HCT116 (cell line): Measurements from ENCODE around the gene EN2. TPM values are rescaled to one million over a fixed set of nuclear protein-coding genes. Genes with fewer than 3 reads are reported as not detected.

Source experiments
- ATAC-seq: fragments of 200-7000 bp; cut with Tn5 transposase; 2 replicates; pipeline ENCODE4 v1.9.1; 2020; ENCODE audit warnings: mild to moderate bottlenecking, moderate library complexity
- BruUV-seq: library from RNA; stranded (reverse); fragments of 400-500 nt; replicated peaks from 2 replicates; lab custom pipeline; 2021; lab: Mats Ljungman, UMichigan
- CTCF ChIA-PET: fragments of 300-600 bp; sonication (Branson Sonifier 250); formaldehyde crosslinking; loops from one replicate; lab custom pipeline; 2021; ENCODE audit warnings: antibody characterized with exemption; lab: Charles Lee
- POLR2A ChIA-PET: fragments of 300-600, 350-600 bp; sonication (Branson Sonifier 250); formaldehyde crosslinking; loops from one replicate; lab custom pipeline; 2021; ENCODE audit warnings: antibody characterized with exemption; lab: Charles Lee
- RAD21 ChIA-PET, 2 experiments: fragments of 300-600 bp; sonication (Branson Sonifier 250); formaldehyde crosslinking; loops; one replicate each; lab custom pipeline; 2023; ENCODE audit warnings: low total read pairs in 2 of 2; ENCODE audit not compliant: uncharacterized antibody in 2 of 2, unreplicated experiment in 2 of 2, low non-redundant PET in 1 of 2; lab: Charles Lee
- DNase-seq: peaks from one replicate; pipeline ENCODE4 v3.0.0-alpha.2; 2010; ENCODE audit warnings: low read depth, low spot score
- H2AFZ ChIP-seq: fragments of 200-600 bp; shearing (Covaris generic), sonication (generic); 2 replicates; pipeline ENCODE4 v1.6.1; 2017; ENCODE audit warnings: low read depth, mixed run types, mixed read lengths, antibody characterized with exemption, low read length; ENCODE audit not compliant: poor library complexity, severe bottlenecking
- H3K27ac ChIP-seq: 2 replicates; pipeline ENCODE4 v1.5.1; 2012; ENCODE audit warnings: low read depth, low read length
- H3K27me3 ChIP-seq: fragments of 200-600 bp; sonication (generic); 2 replicates; pipeline ENCODE4 v1.6.1; 2016; ENCODE audit warnings: mixed run types, low read length, mixed read lengths; ENCODE audit not compliant: insufficient read depth
- H3K36me3 ChIP-seq, 2 experiments: fragments of 200-500 bp in 1 of 2; fragments of 200-600 bp in 1 of 2; sonication (Bioruptor generic) in 1 of 2; sonication (generic) in 1 of 2; 2 replicates each; pipeline versions ENCODE4 v1.5.1 to v1.6.1; 2014 to 2016; ENCODE audit warnings: low read length in 2 of 2, inconsistent platforms in 1 of 2, mixed read lengths in 1 of 2, mixed run types in 1 of 2; ENCODE audit not compliant: insufficient read depth in 2 of 2, control insufficient read depth in 1 of 2
- H3K4me1 ChIP-seq, 2 experiments: fragments of 200-600 bp in 1 of 2; sonication (generic) in 1 of 2; 2 replicates each; pipeline versions ENCODE4 v1.5.1 to v1.6.1; 2012 to 2017; ENCODE audit warnings: low read length in 2 of 2, inconsistent platforms in 1 of 2, mild to moderate bottlenecking in 1 of 2, mixed read lengths in 1 of 2, mixed run types in 1 of 2, moderate library complexity in 1 of 2; ENCODE audit not compliant: insufficient read depth in 2 of 2, control insufficient read depth in 1 of 2
- H3K4me2 ChIP-seq: fragments of 200-600 bp; sonication (generic); 2 replicates; pipeline ENCODE4 v1.6.1; 2017; ENCODE audit warnings: mixed run types, low read length, mixed read lengths
- H3K4me3 ChIP-seq, 2 experiments: fragments of 200-600 bp in 1 of 2; sonication (generic) in 1 of 2; replicated peaks in 1 of 2; 2 replicates each; pipeline ENCODE4 v1.5.1; 2011 to 2016; ENCODE audit warnings: low read length in 2 of 2, control low read depth in 1 of 2, low read depth in 1 of 2, mild to moderate bottlenecking in 1 of 2, mixed read lengths in 1 of 2, mixed run types in 1 of 2
- H3K79me2 ChIP-seq: fragments of 200-600 bp; sonication (generic); 2 replicates; pipeline ENCODE4 v1.6.1; 2017; ENCODE audit warnings: mild to moderate bottlenecking, mixed run types, low read length, moderate library complexity, mixed read lengths; ENCODE audit not compliant: insufficient read depth
- H3K9ac ChIP-seq: fragments of 200-600 bp; sonication (generic); 2 replicates; pipeline ENCODE4 v1.6.1; 2016; ENCODE audit warnings: low read length, mixed read lengths
- H3K9me2 ChIP-seq: fragments of 200-600 bp; sonication (generic), shearing (Covaris generic); 2 replicates; pipeline ENCODE4 v1.6.1; 2017; ENCODE audit warnings: mixed run types, mild to moderate bottlenecking, moderate library complexity; ENCODE audit not compliant: insufficient read depth
- H3K9me3 ChIP-seq, 2 experiments: fragments of 200-500 bp in 1 of 2; fragments of 200-600 bp in 1 of 2; sonication (Bioruptor generic) in 1 of 2; sonication (generic) in 1 of 2; 2 replicates each; pipeline ENCODE4 v1.6.1; 2014 to 2017; ENCODE audit warnings: low read length in 2 of 2, mixed read lengths in 2 of 2, inconsistent platforms in 1 of 2, low read depth in 1 of 2, mild to moderate bottlenecking in 1 of 2, mixed run types in 1 of 2, moderate library complexity in 1 of 2; ENCODE audit not compliant: control insufficient read depth in 1 of 2, insufficient read depth in 1 of 2
- H4K20me1 ChIP-seq: fragments of 200-600 bp; sonication (generic), shearing (Covaris generic); 2 replicates; pipeline ENCODE4 v1.6.1; 2017; ENCODE audit warnings: mixed run types, mild to moderate bottlenecking, moderate library complexity; ENCODE audit not compliant: insufficient read depth
- ATF3 ChIP-seq: IDR thresholded peaks from 2 replicates; pipeline ENCODE4 v1.6.1; 2012
- CBX3 ChIP-seq: IDR thresholded peaks from 2 replicates; pipeline ENCODE4 v1.6.1; 2012; ENCODE audit warnings: low read depth
- CEBPB ChIP-seq: IDR thresholded peaks from 2 replicates; pipeline ENCODE4 v1.6.1; 2012; ENCODE audit warnings: low read depth
- FOSL1 ChIP-seq: IDR thresholded peaks from 2 replicates; pipeline ENCODE4 v1.6.1; 2012; ENCODE audit warnings: low read depth
- JUND ChIP-seq: IDR thresholded peaks from 2 replicates; pipeline ENCODE4 v1.6.1; 2012
- REST ChIP-seq: IDR thresholded peaks from 2 replicates; pipeline ENCODE4 v1.6.1; 2012; ENCODE audit warnings: low read depth
- SIN3A ChIP-seq: IDR thresholded peaks from 2 replicates; pipeline ENCODE4 v1.6.1; 2012; ENCODE audit warnings: low read depth
- YY1 ChIP-seq: IDR thresholded peaks from 2 replicates; pipeline ENCODE4 v1.6.1; 2011; ENCODE audit warnings: low read length, low read depth, moderate library complexity, mild to moderate bottlenecking; ENCODE audit not compliant: insufficient replicate concordance; ENCODE audit errors: extremely low read depth
- ZFX ChIP-seq: fragments of 450-650 bp; IDR thresholded peaks from 2 replicates; pipeline ENCODE4 v1.6.1; 2017
- ZNF274 ChIP-seq: fragments of 200-500 bp; sonication (Bioruptor generic); IDR thresholded peaks from 2 replicates; pipeline ENCODE4 v1.6.1; 2014; ENCODE audit warnings: mild to moderate bottlenecking, low read depth, low read length, inconsistent platforms
- intact Hi-C: fragments of 100-400 bp; cut with micrococcal nuclease; formaldehyde crosslinking; loops from 2 replicates; pipeline ENCODE4 v1.10.0; 2022
- total RNA-seq: library from RNA; stranded (reverse); gene quantifications from one replicate; pipeline ENCODE4 v1.2.1, GENCODE V29; 2021; ENCODE audit not compliant: unreplicated experiment

EN2 gene
- total RNA-seq, 1 experiment from 2014 or later, result 0.32 TPM

- H4K20me1 ChIP-seq, result no peaks in the 10 kb centered on the region
- ChIA-PET CTCF (no interaction called here), RAD21 (no interaction called here), POLR2A (no interaction called here)
- intact Hi-C loops, result loop anchor here (10.0 kb wide), 1 partner anchor 125 kb away; no protein-coding TSS in a partner anchor
- H3K4me1 ChIP-seq, result peaks cover 0 to 5% of the 10 kb centered on the region in 2 experiments; a peak in 1 of 4 replicates
- BruUV-seq, result no TSS peak
- no peaks in the 10 kb centered on the region for H3K36me3 ChIP-seq
- H2AFZ ChIP-seq, result no peak overlapping the region
- ATAC-seq, result no peak
- H3K4me2 ChIP-seq, result no peak overlapping the region
- DNase-seq, result no peak
- H3K79me2 ChIP-seq, result no peaks in the 10 kb centered on the region
- no peaks in the 10 kb centered on the region for H3K27me3 ChIP-seq
- H3K9me2 ChIP-seq, result no peaks in the 10 kb centered on the region
- H3K9me3 ChIP-seq, result no peaks in the 10 kb centered on the region
- H3K4me3 ChIP-seq, result no peak overlapping the region
- TF ChIP-seq ZNF274 (no peak), FOSL1 (no peak), ZFX (no peak), SIN3A (no peak), YY1 (no peak), REST (no peak), CEBPB (no peak), JUND (no peak), ATF3 (no peak), CBX3 (no peak)
- no peak overlapping the region for H3K27ac ChIP-seq
- no peak overlapping the region for H3K9ac ChIP-seq
Observed at GRCh38 chr7:155409980-155410379, 47.9 kb upstream of the EN2 start.
